ENCODE data around the gene BCDIN3D.

The BCDIN3D gene

DNA sequence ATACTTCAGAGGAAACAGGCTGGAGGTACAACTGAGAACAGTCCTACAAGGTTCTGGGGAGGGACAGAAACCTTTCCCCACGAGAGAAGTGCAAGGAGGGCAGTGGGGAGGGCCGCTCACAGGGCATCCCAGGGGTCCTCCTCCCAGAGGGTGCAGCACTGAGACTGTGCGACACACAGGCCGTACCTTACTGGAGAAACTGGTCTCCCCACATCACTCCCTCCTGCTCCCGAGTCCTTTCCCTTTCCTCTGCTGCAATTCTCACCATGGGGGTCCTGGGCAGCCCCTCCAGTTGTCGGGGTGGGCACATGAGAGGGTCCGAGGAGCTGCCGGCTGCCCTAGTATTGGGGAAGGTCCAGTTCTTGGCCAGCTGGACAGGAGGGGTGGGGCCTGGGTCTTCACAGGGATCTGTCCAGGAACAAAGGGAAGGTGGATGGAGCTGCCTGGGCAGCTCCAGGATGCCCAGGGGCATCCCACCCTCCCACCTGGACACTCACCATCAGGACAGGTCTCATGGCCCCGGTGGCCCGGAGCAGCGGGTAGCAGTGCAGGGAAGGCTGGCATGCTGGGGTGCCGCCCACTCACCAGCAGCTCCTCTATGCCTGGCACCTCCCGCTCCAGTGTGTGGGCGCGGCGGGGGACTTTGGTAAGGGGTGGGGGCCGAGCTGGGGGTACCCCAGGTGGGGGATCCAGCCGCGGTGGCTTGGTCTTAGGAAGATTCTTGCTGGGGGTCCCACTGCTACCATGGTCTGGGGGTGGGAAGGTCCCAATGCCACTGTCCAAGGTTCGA lies 50.5 kb downstream of the BCDIN3D start:
- CTCF ChIA-PET = no interaction called here
- POLR2A ChIA-PET = no interaction called here
- DNase-seq (ENCODE audit: extremely low spot score) = no peak
- TF ChIP-seq BHLHE40 (IDR thresholded peaks at IDR 0.05; ENCODE audit: borderline replicate concordance) (no peak), ZNF384 (IDR thresholded peaks at IDR 0.05) (no peak), LEF1 (IDR thresholded peaks at IDR 0.05; ENCODE audit: borderline replicate concordance) (no peak), HDGF (IDR thresholded peaks at IDR 0.05; ENCODE audit: borderline replicate concordance) (no peak), FOXA1 (IDR thresholded peaks at IDR 0.05) (no peak), ELF4 (IDR thresholded peaks at IDR 0.05) (no peak), ARNT (IDR thresholded peaks at IDR 0.05) (no peak), SP1 (IDR thresholded peaks at IDR 0.05) (no peak)
- TF ChIP-seq, protein P1, sequence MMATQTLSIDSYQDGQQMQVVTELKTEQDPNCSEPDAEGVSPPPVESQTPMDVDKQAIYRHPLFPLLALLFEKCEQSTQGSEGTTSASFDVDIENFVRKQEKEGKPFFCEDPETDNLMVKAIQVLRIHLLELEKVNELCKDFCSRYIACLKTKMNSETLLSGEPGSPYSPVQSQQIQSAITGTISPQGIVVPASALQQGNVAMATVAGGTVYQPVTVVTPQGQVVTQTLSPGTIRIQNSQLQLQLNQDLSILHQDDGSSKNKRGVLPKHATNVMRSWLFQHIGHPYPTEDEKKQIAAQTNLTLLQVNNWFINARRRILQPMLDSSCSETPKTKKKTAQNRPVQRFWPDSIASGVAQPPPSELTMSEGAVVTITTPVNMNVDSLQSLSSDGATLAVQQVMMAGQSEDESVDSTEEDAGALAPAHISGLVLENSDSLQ (IDR thresholded peaks at IDR 0.05) = no peak

DNA sequence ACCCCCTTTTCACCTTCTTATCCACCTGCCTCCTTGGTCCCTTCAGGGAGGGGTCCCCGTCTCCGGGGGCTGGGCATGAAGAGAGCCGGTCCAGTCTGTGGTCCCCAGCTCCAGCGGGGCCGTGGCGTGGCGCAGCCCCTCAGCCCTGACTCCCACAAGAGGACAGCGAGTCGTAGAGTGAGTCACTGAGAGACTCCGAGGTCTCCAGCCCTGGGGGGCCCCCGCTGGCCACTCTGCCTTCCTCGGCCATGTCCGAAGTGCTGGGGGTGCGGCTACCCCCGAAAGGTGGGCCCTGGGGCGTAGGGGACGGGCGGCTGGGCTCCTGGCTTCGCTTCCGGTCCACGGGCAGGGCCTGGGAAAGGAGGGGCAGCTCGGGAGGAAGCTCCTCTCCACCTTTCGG lies 51.2 kb downstream of the BCDIN3D start:
- no peak for DNase-seq (ENCODE audit: extremely low spot score)
- TF ChIP-seq ZNF384 (IDR thresholded peaks at IDR 0.05) (no peak), ELF4 (IDR thresholded peaks at IDR 0.05) (no peak)
- ChIA-PET CTCF (no interaction called here), POLR2A (no interaction called here)

DNA sequence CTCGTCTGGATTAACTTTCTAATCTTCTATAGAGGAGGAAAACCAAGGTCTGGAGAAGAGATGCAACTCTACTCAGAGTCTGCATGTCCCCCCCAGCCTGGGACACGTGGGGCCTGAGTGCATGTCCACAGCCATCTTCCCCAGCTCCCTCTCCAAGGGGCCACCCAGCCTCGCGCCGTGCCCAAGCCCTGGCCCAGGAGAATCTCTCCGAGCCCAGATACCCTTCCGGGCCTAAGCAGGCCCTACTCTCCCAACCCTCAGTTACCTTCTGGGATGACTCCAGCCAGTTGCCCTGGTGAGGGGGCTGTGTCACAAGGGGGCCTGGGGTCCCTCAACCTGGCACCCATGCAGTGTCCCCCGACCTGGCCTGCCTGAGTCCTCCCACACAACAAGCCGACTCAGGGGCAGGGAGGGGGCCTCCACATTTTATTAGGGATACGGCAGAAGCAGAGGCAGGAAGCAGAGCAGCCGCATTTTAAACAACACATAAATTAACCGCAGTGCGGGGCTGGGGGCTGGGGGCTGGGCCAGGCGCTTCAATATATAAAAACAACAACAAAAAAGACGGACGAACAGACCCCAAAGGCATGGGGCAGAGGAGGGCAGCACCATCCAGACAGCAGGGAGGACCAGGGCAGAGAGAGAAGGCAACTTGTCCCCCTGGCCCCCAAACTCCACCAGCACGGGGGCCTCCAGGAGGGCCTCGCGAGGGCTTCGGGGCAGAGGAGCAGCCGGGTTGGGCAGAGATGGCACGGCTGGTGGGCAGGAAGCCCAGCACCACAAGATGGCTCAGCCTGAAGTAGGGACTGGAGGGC lies 52.0 kb downstream of the BCDIN3D start:
- ChIA-PET POLR2A (interaction anchor here (0.9 kb wide), 1 partner anchor 52 kb away, joined by 3 read pairs; the partner anchor contains the start of gene BCDIN3D), CTCF (interaction anchor here (0.7 kb wide), 1 partner anchor 8 kb away, joined by 3 read pairs; no protein-coding TSS in a partner anchor)
- TF ChIP-seq ARNT (IDR thresholded peaks at IDR 0.05) (no peak), L3MBTL2 (conservative IDR thresholded peaks at IDR 0.05) (no peak), ELF4 (IDR thresholded peaks at IDR 0.05) (no peak), TARDBP (IDR thresholded peaks at IDR 0.05) (no peak), BHLHE40 (IDR thresholded peaks at IDR 0.05; ENCODE audit: borderline replicate concordance) (no peak), FOXM1 (IDR thresholded peaks at IDR 0.05; ENCODE audit: borderline replicate concordance) (no peak), FOXK2 (IDR thresholded peaks at IDR 0.05) (no peak), SP1 (IDR thresholded peaks at IDR 0.05) (no peak), HDGF (IDR thresholded peaks at IDR 0.05; ENCODE audit: borderline replicate concordance) (no peak), NFRKB (IDR thresholded peaks at IDR 0.05) (no peak)
- TF ChIP-seq, protein P1 (IDR thresholded peaks at IDR 0.05) = no peak
- no peak for DNase-seq (ENCODE audit: extremely low spot score)

- TF ChIP-seq HDGF (IDR thresholded peaks at IDR 0.05; ENCODE audit: borderline replicate concordance) (no peak), FOXA1 (IDR thresholded peaks at IDR 0.05) (no peak), SUZ12 (IDR thresholded peaks at IDR 0.05) (no peak), SP1 (IDR thresholded peaks at IDR 0.05) (no peak)
- TF ChIP-seq, protein P1 (IDR thresholded peaks at IDR 0.05) = no peak
- ChIA-PET POLR2A (interaction anchor here (0.9 kb wide), 1 partner anchor 53 kb away, joined by 3 read pairs; the partner anchor contains the start of gene BCDIN3D), CTCF (interaction anchor here (0.7 kb wide), 1 partner anchor 9 kb away, joined by 3 read pairs; no protein-coding TSS in a partner anchor)
- no peak for DNase-seq (ENCODE audit: extremely low spot score)
Observed at GRCh38 chr12:49789992-49790391, 52.9 kb downstream of the BCDIN3D start.

GRCh38 chr12:49787672-49788071 lies 55.2 kb downstream of the BCDIN3D start:
- TF ChIP-seq FOXM1 (IDR thresholded peaks at IDR 0.05; ENCODE audit: borderline replicate concordance) = no peak
- TF ChIP-seq ELF4 (IDR thresholded peaks at IDR 0.05) = no peak
- TF ChIP-seq FOXA1 (IDR thresholded peaks at IDR 0.05) = no peak
- no peak for TF ChIP-seq CTBP1 (IDR thresholded peaks at IDR 0.05; ENCODE audit: borderline replicate concordance)
- TF ChIP-seq LEF1 (IDR thresholded peaks at IDR 0.05; ENCODE audit: borderline replicate concordance) = no peak
- TF ChIP-seq, protein P1 (IDR thresholded peaks at IDR 0.05) = no peak
- TF ChIP-seq ARNT (IDR thresholded peaks at IDR 0.05) = no peak
- TF ChIP-seq HDGF (IDR thresholded peaks at IDR 0.05; ENCODE audit: borderline replicate concordance) = no peak
- CTCF ChIA-PET = no interaction called here
- no peak for DNase-seq (ENCODE audit: extremely low spot score)
- POLR2A ChIA-PET = no interaction called here

All from HEK293T (cell line).